ENCODE measurements around the gene CD58.

The CD58 gene

GRCh38 chr1:116538544-116538943 lies 32.3 kb downstream of the CD58 start:
- DNase-seq, result no peak

- no peak for DNase-seq
These were observed 32.9 kb downstream of the CD58 start for GRCh38 chr1:116537898-116538297.

GRCh38 chr1:116537040-116537831 lies 33.6 kb downstream of the CD58 start:
- DNase-seq, result no peak

- DNase-seq, result no peak
These were observed 36.6 kb downstream of the CD58 start for GRCh38 chr1:116534014-116534739.

GRCh38 chr1:116533429-116533820 lies 37.4 kb downstream of the CD58 start:
- DNase-seq, result no peak

- DNase-seq, result no peak
These were observed 38.0 kb downstream of the CD58 start for GRCh38 chr1:116532671-116533428.

GRCh38 chr1:116531917-116532316 lies 38.9 kb downstream of the CD58 start:
- no peak for DNase-seq

- no peak for DNase-seq
These were observed 41.1 kb downstream of the CD58 start for GRCh38 chr1:116529681-116530080.

GRCh38 chr1:116529199-116529631 lies 41.6 kb downstream of the CD58 start:
- no peak for DNase-seq

GRCh38 chr1:116528329-116529083 lies 42.3 kb downstream of the CD58 start:
- DNase-seq, result no peak

- DNase-seq, result no peak
These were observed 45.4 kb downstream of the CD58 start for GRCh38 chr1:116525440-116525839.

GRCh38 chr1:116521186-116521585 lies 49.6 kb downstream of the CD58 start:
- DNase-seq, result no peak

- DNase-seq, result no peak
These were observed 52.4 kb downstream of the CD58 start for GRCh38 chr1:116518400-116518799.

GRCh38 chr1:116516631-116517030 lies 54.2 kb downstream of the CD58 start:
- DNase-seq, result no peak

- no peak for DNase-seq
These were observed 55.1 kb downstream of the CD58 start for GRCh38 chr1:116515702-116516101.

- DNase-seq, result peak; percentile 98
These were observed 55.9 kb downstream of the CD58 start for GRCh38 chr1:116514708-116515525.

GRCh38 chr1:116513956-116514355 lies 56.9 kb downstream of the CD58 start:
- DNase-seq, result no peak

- no peak for DNase-seq
These were observed 59.3 kb downstream of the CD58 start for GRCh38 chr1:116511459-116512019.

- DNase-seq, result no peak
These were observed 60.5 kb downstream of the CD58 start for GRCh38 chr1:116510361-116510760.

GRCh38 chr1:116508984-116509980 lies 61.5 kb downstream of the CD58 start:
- peak; percentile 19 for DNase-seq

Data from SIG-M5 (cell line).